Ectodermal cell (in vitro differentiated cells): Measurements from ENCODE around the gene ANOS1.

Experiments used
- H3K27ac ChIP-seq: 2 replicates; pipeline ENCODE4 v1.7.0; 2013; ENCODE audit warnings: mild to moderate bottlenecking, low read depth, low read length; ENCODE audit not compliant: insufficient read depth, poor library complexity, severe bottlenecking
- H3K27me3 ChIP-seq: 2 replicates; pipeline ENCODE4 v1.7.0; 2013; ENCODE audit warnings: mild to moderate bottlenecking, low read length; ENCODE audit not compliant: insufficient read depth, control insufficient read depth, poor library complexity, severe bottlenecking
- H3K36me3 ChIP-seq: one replicate; pipeline ENCODE4 v1.7.0; 2013; ENCODE audit warnings: low read length; ENCODE audit not compliant: control insufficient read depth, insufficient read depth
- H3K4me1 ChIP-seq: one replicate; pipeline ENCODE4 v1.7.0; 2013; ENCODE audit warnings: low read length; ENCODE audit not compliant: control insufficient read depth, insufficient read depth
- H3K4me3 ChIP-seq: 2 replicates; pipeline ENCODE4 v1.7.0; 2013; ENCODE audit warnings: low read depth, low read length, control low read depth; ENCODE audit not compliant: insufficient read depth
- H3K9me3 ChIP-seq: 2 replicates; pipeline ENCODE4 v1.7.0; 2013; ENCODE audit warnings: mild to moderate bottlenecking, low read length, moderate library complexity; ENCODE audit not compliant: control insufficient read depth
- WGBS, 2 experiments: methylation state at CpG; one replicate each; pipeline ENCODE4 v1.1.7; 2013; ENCODE audit warnings: missing lambda C conversion rate in 2 of 2; 5-methylcytosine and 5-hydroxymethylcytosine counted together

The ANOS1 gene

DNA sequence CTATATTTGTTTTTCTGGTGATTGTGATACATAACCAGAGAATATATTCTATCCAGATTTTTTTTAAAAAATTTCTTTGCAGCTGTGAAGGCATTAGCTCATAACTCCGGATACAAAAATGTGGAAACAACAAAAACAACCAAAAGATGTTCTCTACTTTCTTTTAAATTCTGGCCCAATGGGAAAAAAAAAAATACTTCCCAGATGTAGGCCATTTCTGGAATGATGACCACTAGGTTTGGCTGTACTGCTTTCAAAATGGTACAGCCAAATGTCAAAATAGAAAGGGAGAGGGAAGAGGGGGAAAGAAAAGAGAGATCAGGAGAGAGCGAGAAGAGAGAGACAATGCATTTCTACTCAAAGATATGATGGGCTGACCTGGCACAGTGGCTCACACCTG, 14.6 kb downstream of the ANOS1 start:
- 97 to 100% methylated on average over 2 of the region's 2 CpGs for whole genome bisulfite sequencing, 2 experiments
- Histone ChIP-seq H3K9me3 (no peaks in the 10 kb centered on the region), H3K4me3 (no peak overlapping the region), H3K36me3 (no peaks in the 10 kb centered on the region), H3K27ac (no peak overlapping the region), H3K27me3 (no peaks in the 10 kb centered on the region), H3K4me1 (no peaks in the 10 kb centered on the region)

DNA sequence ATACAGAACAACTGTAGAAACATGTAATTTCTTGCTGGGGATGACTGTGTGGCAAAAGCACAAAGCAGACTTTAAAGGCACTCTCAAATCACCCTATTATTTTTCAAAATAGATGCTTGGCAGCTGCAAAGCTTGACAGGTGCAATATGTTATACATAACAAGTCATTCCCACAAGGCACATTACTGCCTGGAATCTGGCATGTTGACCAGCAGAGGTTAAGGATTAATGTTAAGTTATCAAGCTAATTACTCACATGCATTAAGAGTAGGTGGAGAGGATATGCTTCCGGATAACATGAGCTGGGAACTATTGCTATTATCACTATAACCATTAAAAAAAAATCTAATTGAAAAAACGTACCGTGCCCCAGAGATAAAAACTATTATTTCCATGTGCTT, 17.8 kb downstream of the ANOS1 start:
- Histone ChIP-seq H3K27me3 (no peaks in the 10 kb centered on the region), H3K27ac (no peak overlapping the region), H3K4me3 (no peak overlapping the region), H3K9me3 (no peaks in the 10 kb centered on the region), H3K4me1 (no peaks in the 10 kb centered on the region), H3K36me3 (no peaks in the 10 kb centered on the region)
- WGBS, 2 experiments: 100% methylated on average over 3 of the region's 3 CpGs; no CpG with 5 or more reads in 1 of the 2 experiments

DNA sequence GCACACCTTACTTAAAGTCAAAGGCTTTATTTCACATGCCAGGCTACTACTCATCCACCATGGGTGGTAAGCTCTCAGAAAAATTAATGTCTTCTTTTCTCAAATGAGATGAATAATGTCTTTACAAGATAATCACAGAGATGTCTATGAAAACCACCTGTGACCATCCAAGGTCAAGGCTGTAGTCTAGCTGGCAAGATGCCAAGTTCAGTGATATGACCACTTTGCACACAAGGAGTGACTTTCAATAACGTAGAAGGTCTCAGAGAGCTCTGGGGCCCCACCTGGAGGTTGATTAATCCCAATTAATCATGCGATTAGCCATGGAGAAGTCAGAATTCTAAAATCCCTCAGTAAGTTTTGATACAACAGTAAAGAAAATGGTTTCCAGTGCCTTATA, 20.5 kb downstream of the ANOS1 start:
- Histone ChIP-seq H3K36me3 (no peaks in the 10 kb centered on the region), H3K4me3 (no peak overlapping the region), H3K4me1 (no peaks in the 10 kb centered on the region), H3K27me3 (no peaks in the 10 kb centered on the region), H3K9me3 (no peaks in the 10 kb centered on the region), H3K27ac (no peak overlapping the region)
- 89 to 99% methylated on average over 1 to 2 of the region's 2 CpGs for WGBS, 2 experiments

DNA sequence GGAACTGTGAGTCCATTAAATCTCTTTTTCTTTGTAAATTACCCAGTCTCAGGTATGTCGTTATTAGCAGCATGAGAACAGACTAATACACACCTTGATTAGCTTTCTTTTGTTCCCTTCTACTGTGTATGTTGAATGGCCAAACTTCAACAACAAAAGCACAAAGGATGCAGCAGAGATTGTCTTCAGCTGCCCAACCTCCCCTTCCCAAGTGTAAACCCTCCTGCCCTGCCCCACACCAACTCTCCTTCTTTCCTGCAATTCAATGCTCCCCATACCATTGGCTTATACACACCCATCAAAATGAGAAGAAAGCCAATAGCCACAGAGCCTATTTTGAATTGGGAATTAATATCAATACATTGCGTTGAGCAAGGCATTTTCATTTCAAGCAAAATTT, 27.8 kb downstream of the ANOS1 start:
- Histone ChIP-seq H3K4me1 (no peaks in the 10 kb centered on the region), H3K36me3 (no peaks in the 10 kb centered on the region), H3K4me3 (no peak overlapping the region), H3K9me3 (no peaks in the 10 kb centered on the region), H3K27ac (no peak overlapping the region), H3K27me3 (no peaks in the 10 kb centered on the region)
- WGBS, 2 experiments: 64 to 78% methylated on average over 1 of the region's 2 CpGs

DNA sequence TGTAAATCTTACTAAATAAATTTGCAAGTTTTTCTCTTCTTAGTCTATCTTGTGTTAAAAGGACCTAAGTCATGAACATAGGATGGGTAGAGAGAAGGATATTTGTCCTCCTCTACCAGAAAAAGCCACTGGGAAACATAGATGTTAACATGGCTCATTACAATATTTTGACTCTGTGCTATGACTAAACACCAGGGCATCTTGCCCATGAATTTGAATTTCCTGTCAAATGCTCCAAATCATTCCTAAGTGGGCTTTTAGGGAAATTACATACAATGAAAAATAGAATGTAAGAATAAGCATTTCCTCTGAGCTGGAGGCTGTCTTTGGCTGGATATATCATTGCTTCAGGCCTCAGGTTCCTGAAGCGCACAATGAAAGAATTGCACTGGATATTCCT, 39.1 kb downstream of the ANOS1 start:
- no peak overlapping the region for H3K27ac ChIP-seq
- no peaks in the 10 kb centered on the region for H3K36me3 ChIP-seq
- WGBS, 2 experiments: 96% methylated on average over 1 of the region's 1 CpG
- H3K4me3 ChIP-seq: no peak overlapping the region
- H3K27me3 ChIP-seq: no peaks in the 10 kb centered on the region
- no peaks in the 10 kb centered on the region for H3K9me3 ChIP-seq
- no peaks in the 10 kb centered on the region for H3K4me1 ChIP-seq

DNA sequence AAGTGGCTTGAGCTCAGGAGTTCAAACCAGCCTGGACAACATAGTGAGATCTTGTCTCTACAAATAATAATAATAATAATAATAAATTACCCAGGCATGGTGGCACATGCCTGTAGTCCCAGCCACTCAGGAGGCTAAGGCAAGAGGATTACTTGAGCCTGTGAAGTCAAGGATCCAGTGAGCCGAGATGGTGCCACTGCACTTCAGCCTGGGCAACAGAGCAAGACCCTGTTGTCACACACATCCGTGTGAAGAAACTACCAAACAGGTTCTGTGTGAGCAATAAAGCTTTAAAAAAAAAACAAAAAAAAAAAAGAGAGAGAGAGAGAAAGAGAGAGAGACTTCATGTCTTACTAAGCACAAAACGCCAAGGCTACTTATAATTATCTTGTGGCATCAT, 42.5 kb downstream of the ANOS1 start:
- no peak overlapping the region for H3K4me3 ChIP-seq
- no peaks in the 10 kb centered on the region for H3K9me3 ChIP-seq
- H3K27ac ChIP-seq: no peak overlapping the region
- 77 to 94% methylated on average over 2 to 3 of the region's 3 CpGs for WGBS, 2 experiments
- peaks cover 15% of the 10 kb centered on the region for H3K4me1 ChIP-seq
- no peaks in the 10 kb centered on the region for H3K36me3 ChIP-seq
- H3K27me3 ChIP-seq: no peaks in the 10 kb centered on the region

DNA sequence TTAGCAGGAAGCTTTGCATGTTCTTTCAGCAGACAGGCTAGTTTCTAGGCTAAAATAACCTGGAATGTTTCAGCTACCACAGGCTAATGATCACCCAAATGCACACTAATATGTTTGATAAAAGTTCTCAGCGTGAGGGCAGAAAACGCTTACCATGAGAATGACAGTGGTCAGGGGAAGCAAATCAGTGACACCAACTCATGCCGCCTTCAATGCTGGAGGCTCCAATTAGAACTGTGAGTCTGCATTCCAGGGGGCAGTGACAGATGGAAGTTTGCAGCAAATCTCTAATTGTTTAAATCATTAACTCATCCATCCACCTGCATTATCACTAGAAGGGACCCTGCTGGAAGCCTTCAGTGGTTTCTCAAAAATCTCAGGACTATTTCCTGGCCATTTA, 43.2 kb downstream of the ANOS1 start:
- H3K4me3 ChIP-seq: no peak overlapping the region
- no peaks in the 10 kb centered on the region for H3K27me3 ChIP-seq
- peaks cover 17% of the 10 kb centered on the region for H3K4me1 ChIP-seq
- no peak overlapping the region for H3K27ac ChIP-seq
- H3K36me3 ChIP-seq: no peaks in the 10 kb centered on the region
- no peaks in the 10 kb centered on the region for H3K9me3 ChIP-seq
- 0% methylated on average over 3 of the region's 3 CpGs for WGBS, 2 experiments

DNA sequence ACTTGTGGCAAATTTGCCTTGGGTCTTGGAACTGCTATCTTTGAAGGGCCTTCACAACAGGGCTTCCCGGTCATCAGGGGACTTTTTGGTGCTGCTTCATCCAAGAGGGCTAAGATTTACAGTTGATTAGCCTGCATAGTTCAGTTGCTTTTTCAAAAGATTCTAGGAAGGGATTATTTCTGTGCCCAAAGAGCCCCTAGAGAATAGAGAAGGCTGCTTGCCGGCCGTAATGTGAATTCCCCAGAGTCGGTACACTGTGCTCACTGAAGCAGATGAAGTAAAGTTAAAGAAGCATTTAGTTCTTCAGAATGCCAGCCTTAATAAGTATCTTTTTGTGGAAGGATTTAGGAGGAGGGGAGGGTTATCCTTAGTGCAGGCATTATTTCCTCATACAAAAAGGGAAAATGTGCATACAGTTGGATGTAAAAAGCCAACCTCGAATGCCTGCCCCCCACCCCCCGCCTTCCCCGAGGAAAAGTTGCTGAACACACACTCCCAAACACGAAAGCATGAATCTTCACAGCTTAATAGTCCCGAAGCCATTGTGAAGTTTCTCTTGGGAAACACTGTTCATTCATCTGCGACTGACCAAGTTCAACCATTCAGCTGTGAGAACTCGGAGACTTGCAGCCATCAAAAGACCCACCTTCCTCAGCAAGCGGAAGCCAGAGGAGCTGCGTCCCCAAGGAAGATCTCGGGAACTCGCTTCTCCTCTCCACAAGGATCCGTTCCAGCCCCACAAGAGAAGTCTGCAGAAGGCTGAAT, 47.6 kb downstream of the ANOS1 start:
- 60 to 61% methylated on average over 16 of the region's 16 CpGs for WGBS, 2 experiments
- no peaks in the 10 kb centered on the region for H3K36me3 ChIP-seq
- H3K4me3 ChIP-seq: no peak overlapping the region
- no peaks in the 10 kb centered on the region for H3K9me3 ChIP-seq
- no peaks in the 10 kb centered on the region for H3K27me3 ChIP-seq
- H3K27ac ChIP-seq: peak overlapping the region; percentile 67
- H3K4me1 ChIP-seq: peaks cover 17% of the 10 kb centered on the region

DNA sequence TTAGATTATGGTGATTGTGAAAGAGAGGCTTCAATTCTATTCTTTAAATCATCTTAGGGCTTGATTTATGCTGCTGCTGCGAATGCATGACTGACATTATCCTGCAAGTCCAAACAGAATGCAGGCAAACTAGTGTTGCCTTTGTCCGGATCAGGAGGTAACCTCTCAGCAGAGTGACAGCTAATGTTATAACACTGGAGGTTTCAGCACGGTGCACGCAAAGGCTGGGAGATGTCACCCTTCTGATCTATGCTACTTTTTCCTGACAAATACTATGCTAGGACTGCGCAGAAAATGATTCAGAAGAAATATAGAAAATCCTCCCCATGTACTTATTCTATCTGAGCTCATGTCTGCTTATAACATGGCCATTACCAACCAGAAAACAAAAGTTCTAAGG, 48.2 kb downstream of the ANOS1 start:
- no peaks in the 10 kb centered on the region for H3K27me3 ChIP-seq
- H3K9me3 ChIP-seq: no peaks in the 10 kb centered on the region
- H3K36me3 ChIP-seq: no peaks in the 10 kb centered on the region
- H3K4me1 ChIP-seq: peaks cover 17% of the 10 kb centered on the region
- 81 to 83% methylated on average over 5 of the region's 5 CpGs for WGBS, 2 experiments
- peak overlapping the region; percentile 27 for H3K27ac ChIP-seq
- H3K4me3 ChIP-seq: no peak overlapping the region

DNA sequence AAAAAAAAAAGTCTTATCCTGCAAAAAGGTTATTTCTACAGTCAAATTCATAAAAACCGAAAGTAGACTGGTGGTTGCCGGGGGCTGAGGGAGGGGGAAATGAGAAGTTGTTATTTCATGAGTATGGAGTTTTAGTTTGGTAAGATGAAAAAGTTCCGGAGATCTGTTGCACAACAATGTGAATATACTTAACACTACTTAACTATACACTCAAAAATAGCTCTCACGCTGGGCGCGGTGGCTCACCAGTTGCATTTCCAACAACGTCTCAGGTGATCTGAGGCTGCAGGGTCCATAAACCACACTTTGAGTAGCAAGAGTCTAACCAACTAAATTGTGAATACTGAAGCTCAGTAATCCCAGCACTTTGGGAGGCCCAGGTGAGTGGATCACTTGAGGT, 52.4 kb downstream of the ANOS1 start:
- no peaks in the 10 kb centered on the region for H3K36me3 ChIP-seq
- WGBS, 2 experiments: 94 to 95% methylated on average over 4 to 6 of the region's 7 CpGs
- H3K9me3 ChIP-seq: no peaks in the 10 kb centered on the region
- H3K27ac ChIP-seq: no peak overlapping the region
- peaks cover 3% of the 10 kb centered on the region for H3K4me1 ChIP-seq
- no peaks in the 10 kb centered on the region for H3K27me3 ChIP-seq
- H3K4me3 ChIP-seq: no peak overlapping the region
